Neuronal stem cell (in vitro differentiated cells): ENCODE data around the gene MUS81.

ENCODE experiments used
- DNase-seq: peaks from one replicate; pipeline ENCODE4 v3.0.0-alpha.2; 2013; ENCODE audit warnings: low spot score
- H2AFZ ChIP-seq: one replicate; pipeline ENCODE4 v1.6.1; 2013; ENCODE audit warnings: mild to moderate bottlenecking, low read length, inconsistent platforms
- H2AK5ac ChIP-seq: 2 replicates; pipeline ENCODE4 v1.6.1; 2013; ENCODE audit warnings: low read depth, mild to moderate bottlenecking, inconsistent platforms, low read length, moderate library complexity, mixed read lengths
- H2BK120ac ChIP-seq: 2 replicates; pipeline ENCODE4 v1.6.1; 2013; ENCODE audit warnings: low read depth, mild to moderate bottlenecking, inconsistent platforms, low read length, moderate library complexity, mixed read lengths
- H2BK12ac ChIP-seq: one replicate; pipeline ENCODE4 v1.6.1; 2013; ENCODE audit warnings: low read length, inconsistent platforms
- H2BK15ac ChIP-seq: 2 replicates; pipeline ENCODE4 v1.6.1; 2013; ENCODE audit warnings: mild to moderate bottlenecking, low read length, inconsistent platforms, mixed read lengths
- H2BK5ac ChIP-seq: one replicate; pipeline ENCODE4 v1.6.1; 2013; ENCODE audit warnings: inconsistent platforms, mild to moderate bottlenecking, low read length, moderate library complexity
- H3K14ac ChIP-seq: one replicate; pipeline ENCODE4 v1.6.1; 2013; ENCODE audit warnings: low read length, inconsistent platforms
- H3K18ac ChIP-seq: 2 replicates; pipeline ENCODE4 v1.6.1; 2013; ENCODE audit warnings: low read length, inconsistent platforms
- H3K23ac ChIP-seq: 2 replicates; pipeline ENCODE4 v1.6.1; 2013; ENCODE audit warnings: low read depth, mild to moderate bottlenecking, mixed read lengths, low read length, inconsistent platforms; ENCODE audit not compliant: poor library complexity
- H3K27ac ChIP-seq: replicated peaks from 3 replicates; pipeline ENCODE4 v1.5.1; 2013; ENCODE audit warnings: low read length, inconsistent platforms
- H3K27me3 ChIP-seq, 3 experiments: 2 replicates each; pipeline ENCODE4 v1.6.1; 2013; ENCODE audit warnings: low read length in 3 of 3, mild to moderate bottlenecking in 2 of 3, inconsistent platforms in 1 of 3, low read depth in 1 of 3, mixed read lengths in 1 of 3, moderate library complexity in 1 of 3; ENCODE audit not compliant: control insufficient read depth in 3 of 3, insufficient read depth in 3 of 3
- H3K36me3 ChIP-seq, 2 donors: replicated peaks in 1 of 2; 2 replicates each; pipeline ENCODE4 v1.6.1; 2013; ENCODE audit warnings: low read length in 2 of 2; ENCODE audit not compliant: control insufficient read depth in 2 of 2, insufficient read depth in 2 of 2
- H3K4ac ChIP-seq: 2 replicates; pipeline ENCODE4 v1.6.1; 2013; ENCODE audit warnings: inconsistent platforms, mild to moderate bottlenecking, low read length, moderate library complexity
- H3K4me1 ChIP-seq, 2 donors: 1 replicate in 1 of 2; 2 replicates in 1 of 2; pipeline ENCODE4 v1.6.1; 2013; ENCODE audit warnings: low read length in 2 of 2, low read depth in 1 of 2; ENCODE audit not compliant: control insufficient read depth in 2 of 2, insufficient read depth in 1 of 2
- H3K4me2 ChIP-seq: one replicate; pipeline ENCODE4 v1.6.1; 2013; ENCODE audit warnings: mild to moderate bottlenecking, low read length, inconsistent platforms; ENCODE audit not compliant: insufficient read depth, poor library complexity, severe bottlenecking
- H3K4me3 ChIP-seq, 2 donors: 2 replicates each; pipeline ENCODE4 v1.5.1; 2013; ENCODE audit warnings: low read length in 2 of 2, mild to moderate bottlenecking in 2 of 2, inconsistent platforms in 1 of 2, moderate library complexity in 1 of 2
- H3K79me1 ChIP-seq: one replicate; pipeline ENCODE4 v1.6.1; 2013; ENCODE audit warnings: low read depth, mild to moderate bottlenecking, inconsistent platforms, low read length, moderate library complexity
- H3K9ac ChIP-seq: one replicate; pipeline ENCODE4 v1.6.1; 2013; ENCODE audit warnings: mild to moderate bottlenecking, low read depth, low read length, inconsistent platforms; ENCODE audit not compliant: poor library complexity
- H3K9me3 ChIP-seq, 2 donors: replicated peaks in 1 of 2; 2 replicates each; pipeline versions ENCODE3 to v1.6.1; 2013; ENCODE audit warnings: low read length in 2 of 2, mild to moderate bottlenecking in 2 of 2, inconsistent platforms in 1 of 2, low read depth in 1 of 2, mixed read lengths in 1 of 2, moderate library complexity in 1 of 2; ENCODE audit not compliant: control insufficient read depth in 2 of 2, insufficient read depth in 1 of 2
- H4K8ac ChIP-seq: one replicate; pipeline ENCODE4 v1.6.1; 2013; ENCODE audit warnings: low read depth, mild to moderate bottlenecking, inconsistent platforms, low read length, moderate library complexity
- H4K91ac ChIP-seq: one replicate; pipeline ENCODE4 v1.6.1; 2013; ENCODE audit warnings: low read length, low read depth, mild to moderate bottlenecking, inconsistent platforms; ENCODE audit not compliant: poor library complexity
- WGBS, 2 donors: extraction: QIAGEN DNeasy Blood & Tissue Kit; methylation state at CpG; one replicate each; pipeline ENCODE4 v1.1.7; 2013; ENCODE audit warnings: missing lambda C conversion rate in 2 of 2, mixed read lengths in 1 of 2; ENCODE audit not compliant: insufficient read length in 2 of 2, insufficient replicate concordance in 1 of 2; ENCODE audit errors: extremely low coverage in 2 of 2; 5-methylcytosine and 5-hydroxymethylcytosine counted together

MUS81 gene

DNA sequence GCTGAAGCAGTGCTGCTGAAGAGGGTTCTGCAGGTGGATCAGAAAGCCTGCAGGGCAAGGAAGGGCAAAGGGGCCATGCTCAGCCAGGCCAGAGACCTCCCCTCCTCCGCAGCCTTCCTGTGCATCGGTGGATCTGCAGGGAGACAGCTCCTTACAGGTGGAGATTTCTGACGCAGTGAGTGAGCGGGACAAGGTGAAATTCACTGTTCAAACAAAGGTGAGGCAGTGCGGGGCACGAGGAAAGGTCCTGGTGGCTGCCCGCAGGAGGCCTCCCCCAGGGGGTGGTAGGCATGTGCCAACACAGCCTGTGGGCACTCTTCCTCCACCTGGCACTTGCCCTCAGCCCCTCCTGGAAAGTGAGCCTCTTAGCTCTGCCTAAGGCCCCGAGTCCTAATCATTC lies 10.9 kb upstream of the MUS81 start:
- H3K36me3 ChIP-seq: peaks cover 30 to 31% of the 10 kb centered on the region in 2 donors
- H2AK5ac ChIP-seq: no peak overlapping the region
- H2BK12ac ChIP-seq: no peak overlapping the region
- no peak overlapping the region for H3K27ac ChIP-seq
- H3K23ac ChIP-seq: no peak overlapping the region
- H3K4ac ChIP-seq: no peak overlapping the region
- no peak overlapping the region for H3K4me3 ChIP-seq
- H3K27me3 ChIP-seq: no peaks in the 10 kb centered on the region
- H3K14ac ChIP-seq: no peak overlapping the region
- no peak overlapping the region for H4K8ac ChIP-seq
- H2BK15ac ChIP-seq: no peak overlapping the region
- no peak overlapping the region for H3K18ac ChIP-seq
- DNase-seq: no peak
- WGBS, 2 donors: no CpG with 5 or more reads among the region's 8 CpGs
- H3K9ac ChIP-seq: no peak overlapping the region
- peaks cover 0 to 4% of the 10 kb centered on the region in 2 donors for H3K4me1 ChIP-seq
- H4K91ac ChIP-seq: no peak overlapping the region
- H3K79me1 ChIP-seq: peaks cover 3% of the 10 kb centered on the region
- no peak overlapping the region for H2AFZ ChIP-seq
- no peak overlapping the region for H2BK5ac ChIP-seq
- peaks cover 6 to 14% of the 10 kb centered on the region in 2 donors for H3K9me3 ChIP-seq
- H2BK120ac ChIP-seq: no peak overlapping the region
- no peak overlapping the region for H3K4me2 ChIP-seq

DNA sequence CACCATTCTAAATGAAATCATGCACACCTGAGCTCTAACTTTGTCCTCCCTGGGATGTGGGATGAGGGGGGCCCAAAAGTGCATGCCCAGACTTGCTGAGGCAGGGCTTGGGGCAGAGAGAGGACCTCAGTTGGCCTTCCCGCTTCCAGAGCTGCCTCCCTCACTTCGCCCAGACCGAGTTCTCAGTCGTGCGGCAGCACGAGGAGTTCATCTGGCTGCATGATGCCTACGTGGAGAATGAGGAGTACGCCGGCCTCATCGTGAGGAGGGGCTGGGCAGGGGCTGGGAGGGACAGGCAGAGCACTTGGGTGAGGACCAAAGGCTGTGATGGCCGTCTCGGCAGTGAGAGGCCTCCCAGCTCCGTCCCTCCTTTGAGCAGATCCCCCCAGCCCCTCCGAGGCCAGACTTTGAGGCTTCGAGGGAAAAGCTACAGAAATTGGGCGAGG lies 10.4 kb upstream of the MUS81 start:
- H3K14ac ChIP-seq: no peak overlapping the region
- no peak overlapping the region for H2BK120ac ChIP-seq
- H3K9ac ChIP-seq: peak overlapping the region; percentile 32
- no peaks in the 10 kb centered on the region for H3K27me3 ChIP-seq
- no peak overlapping the region for H4K8ac ChIP-seq
- H2AK5ac ChIP-seq: no peak overlapping the region
- no peak overlapping the region for H2BK5ac ChIP-seq
- no peak overlapping the region for H3K4ac ChIP-seq
- peak overlapping the region in 1 of 2 donors; percentile 36 for H3K4me3 ChIP-seq
- H2BK15ac ChIP-seq: no peak overlapping the region
- peaks cover 0 to 4% of the 10 kb centered on the region in 2 donors for H3K4me1 ChIP-seq
- peaks cover 6 to 14% of the 10 kb centered on the region in 2 donors for H3K9me3 ChIP-seq
- no peak overlapping the region for H3K18ac ChIP-seq
- no peak overlapping the region for H2AFZ ChIP-seq
- H3K36me3 ChIP-seq: peaks cover 34 to 35% of the 10 kb centered on the region in 2 donors
- peaks cover 4% of the 10 kb centered on the region for H3K79me1 ChIP-seq
- no peak overlapping the region for H3K27ac ChIP-seq
- peak overlapping the region; percentile 81 for H3K23ac ChIP-seq
- H4K91ac ChIP-seq: no peak overlapping the region
- no peak overlapping the region for H2BK12ac ChIP-seq
- DNase-seq: no peak
- WGBS, 2 donors: no CpG with 5 or more reads among the region's 16 CpGs
- no peak overlapping the region for H3K4me2 ChIP-seq

DNA sequence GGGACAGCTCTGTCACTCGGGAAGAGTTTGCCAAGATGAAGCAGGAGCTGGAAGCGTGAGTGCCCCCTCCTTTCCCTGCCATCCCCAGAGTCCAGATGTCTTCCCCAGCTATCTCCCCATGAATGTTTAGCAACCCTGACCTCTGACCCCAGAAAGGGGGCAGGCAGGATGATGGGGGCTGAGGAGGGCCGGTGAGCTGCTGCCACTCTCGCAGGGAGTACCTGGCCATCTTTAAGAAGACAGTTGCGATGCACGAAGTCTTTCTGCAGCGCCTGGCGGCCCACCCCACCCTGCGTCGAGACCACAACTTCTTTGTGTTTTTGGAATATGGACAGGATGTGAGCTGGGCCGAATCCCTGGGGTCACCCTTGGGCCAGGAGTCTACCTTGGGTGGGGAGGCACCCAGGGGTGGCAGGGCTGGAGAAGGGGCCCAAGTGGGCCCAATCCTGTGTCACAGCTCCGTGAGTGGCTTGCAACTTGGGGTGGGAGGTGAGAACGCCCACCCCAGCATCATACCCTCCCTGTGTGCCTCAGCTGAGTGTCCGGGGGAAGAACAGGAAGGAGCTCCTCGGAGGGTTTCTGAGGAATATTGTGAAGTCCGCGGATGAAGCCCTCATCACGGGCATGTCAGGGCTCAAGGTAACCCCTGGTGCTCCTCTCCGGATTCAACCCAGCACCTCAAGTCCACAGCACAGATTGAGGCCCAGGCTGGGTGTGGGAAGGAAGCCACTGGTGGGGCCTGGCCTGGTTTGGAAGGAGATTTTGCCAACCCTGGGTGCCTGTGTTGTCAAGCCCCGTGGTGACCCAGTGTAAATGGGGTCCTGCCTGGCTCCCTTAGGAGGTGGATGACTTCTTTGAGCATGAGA lies 9.8 kb upstream of the MUS81 start:
- no CpG with 5 or more reads among the region's 20 CpGs for WGBS, 2 donors

DNA sequence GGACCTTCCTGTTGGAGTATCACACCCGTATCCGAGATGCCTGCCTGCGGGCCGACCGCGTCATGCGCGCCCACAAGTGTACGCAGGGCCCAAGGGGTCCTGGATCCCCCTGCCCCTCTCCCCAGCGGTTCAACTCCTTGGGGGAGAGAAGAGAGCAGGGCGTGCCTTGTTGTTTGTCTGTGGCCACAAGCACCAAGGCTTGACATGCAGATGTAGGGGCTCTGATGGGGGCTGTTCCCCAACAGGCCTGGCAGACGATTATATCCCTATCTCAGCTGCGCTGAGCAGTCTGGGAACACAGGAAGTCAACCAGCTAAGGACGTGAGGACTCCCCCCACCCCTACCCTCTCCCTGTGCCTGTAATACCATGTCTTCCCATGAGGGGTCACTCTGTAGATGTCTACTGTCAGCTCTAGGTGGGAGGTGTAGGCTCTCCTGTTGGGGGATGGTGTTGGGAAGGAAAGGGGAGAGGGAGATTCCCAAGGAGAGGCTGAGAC lies 9.1 kb upstream of the MUS81 start:
- peaks cover 6 to 14% of the 10 kb centered on the region in 2 donors for H3K9me3 ChIP-seq
- no peak overlapping the region for H3K4me3 ChIP-seq
- WGBS, 2 donors: no CpG with 5 or more reads among the region's 14 CpGs
- peak overlapping the region; percentile 78 for H2BK5ac ChIP-seq
- no peak overlapping the region for H2BK15ac ChIP-seq
- no peak overlapping the region for H2AFZ ChIP-seq
- H3K4me2 ChIP-seq: no peak overlapping the region
- H2BK120ac ChIP-seq: no peak overlapping the region
- H3K23ac ChIP-seq: no peak overlapping the region
- peaks cover 47 to 48% of the 10 kb centered on the region in 2 donors for H3K36me3 ChIP-seq
- no peaks in the 10 kb centered on the region for H3K27me3 ChIP-seq
- no peak overlapping the region for H3K4ac ChIP-seq
- peak overlapping the region; percentile 54 for H3K18ac ChIP-seq
- H2AK5ac ChIP-seq: no peak overlapping the region
- no peak overlapping the region for H3K27ac ChIP-seq
- H2BK12ac ChIP-seq: peak overlapping the region; percentile 30
- no peak overlapping the region for H4K8ac ChIP-seq
- no peak overlapping the region for H3K9ac ChIP-seq
- no peak overlapping the region for H4K91ac ChIP-seq
- H3K4me1 ChIP-seq: peaks cover 0 to 4% of the 10 kb centered on the region in 2 donors
- no peak overlapping the region for H3K14ac ChIP-seq
- H3K79me1 ChIP-seq: peaks cover 12% of the 10 kb centered on the region
- no peak for DNase-seq

More for the DNA sequence above, 9.8 kb upstream of the MUS81 start:
- no peak for DNase-seq
- peak overlapping the region; percentile 81 for H3K23ac ChIP-seq
- H3K79me1 ChIP-seq: peaks cover 7% of the 10 kb centered on the region
- no peak overlapping the region for H2BK120ac ChIP-seq
- peaks cover 6 to 14% of the 10 kb centered on the region in 2 donors for H3K9me3 ChIP-seq
- peak overlapping the region; percentile 30 for H2BK12ac ChIP-seq
- H2AFZ ChIP-seq: no peak overlapping the region
- H3K4me1 ChIP-seq: peaks cover 0 to 4% of the 10 kb centered on the region in 2 donors
- no peak overlapping the region for H3K27ac ChIP-seq
- no peak overlapping the region for H2AK5ac ChIP-seq
- peaks cover 41% of the 10 kb centered on the region in 2 donors for H3K36me3 ChIP-seq
- no peak overlapping the region for H4K8ac ChIP-seq
- H2BK15ac ChIP-seq: no peak overlapping the region
- no peak overlapping the region for H4K91ac ChIP-seq
- H3K4me2 ChIP-seq: no peak overlapping the region
- H3K9ac ChIP-seq: peak overlapping the region; percentile 44
- H2BK5ac ChIP-seq: peak overlapping the region; percentile 78
- H3K4me3 ChIP-seq: no peak overlapping the region
- H3K14ac ChIP-seq: no peak overlapping the region
- H3K27me3 ChIP-seq: no peaks in the 10 kb centered on the region
- H3K18ac ChIP-seq: no peak overlapping the region
- H3K4ac ChIP-seq: no peak overlapping the region
